ENCODE measurements around the gene PHF3. TPM values are rescaled to one million over a fixed set of nuclear protein-coding genes. Genes with fewer than 3 reads are reported as not detected.

The PHF3 gene
- polyA plus RNA-seq, 2 of the 4 experiments (the other 2 are of a cell fraction), result 13.9 to 28.4 TPM

- DNase-seq (ENCODE audit: low read depth in 1 of 2, low spot score in 1 of 2) (no peak), ATAC-seq (no peak), FAIRE-seq (no peak)
- ChIA-PET CTCF (interaction anchor here (0.7 to 2.5 kb wide), 4 partner anchors 10 to 130 kb away, joined by 3 to 14 read pairs (median 4); no protein-coding TSS in a partner anchor), POLR2A (no interaction called here)
- Histone ChIP-seq H3K4me2 (peak overlapping the region; percentile 89), H3K9me3 (no peaks in the 10 kb centered on the region), H3K4me3 (no peak overlapping the region), H3K4me1 (peaks cover 22% of the 10 kb centered on the region), H3K27ac (no peak overlapping the region; a peak in 1 of 6 replicates)
- TF ChIP-seq BCL3 (IDR thresholded peaks at IDR 0.05) (no peak), JUNB (IDR thresholded peaks at IDR 0.05) (no peak), ESRRA (IDR thresholded peaks at IDR 0.05; ENCODE audit: borderline replicate concordance, low read length) (no peak), EP300 (IDR thresholded peaks at IDR 0.05) (no peak), ELK1 (IDR thresholded peaks at IDR 0.05; ENCODE audit: low read depth, low read length) (no peak), FOSL2 (IDR thresholded peaks at IDR 0.05) (no peak), FOSL2 (CRISPR knock-in tag; IDR thresholded peaks at IDR 0.05) (no peak)
- 30% methylated on average over 2 of the region's 2 CpGs for WGBS (ENCODE audit: missing lambda C conversion rate)
Observed at GRCh38 chr6:63634630-63635029, 972 bp upstream of the PHF3 start.

GRCh38 chr6:63635215-63635587 lies 401 bp upstream of the PHF3 start:
- 6% methylated on average over 5 of the region's 5 CpGs for WGBS (ENCODE audit: missing lambda C conversion rate)
- ATAC-seq (peak; percentile 16 to 22; a peak in 5 of 6 replicates), FAIRE-seq (no peak), DNase-seq (ENCODE audit: low read depth in 1 of 2, low spot score in 1 of 2) (no peak)
- peaks cover 27% of the 10 kb centered on the region for H3K4me1 ChIP-seq
- no peaks in the 10 kb centered on the region for H3K9me3 ChIP-seq
- H3K27ac ChIP-seq, result peak overlapping the region; percentile 96 to 98
- no peak for TF ChIP-seq ESRRA (IDR thresholded peaks at IDR 0.05; ENCODE audit: borderline replicate concordance, low read length)
- TF ChIP-seq KDM1A (IDR thresholded peaks at IDR 0.05; ENCODE audit: low read depth), result no peak
- TF ChIP-seq ZFP36 (IDR thresholded peaks at IDR 0.05; ENCODE audit: borderline replicate concordance, partially characterized antibody), result no peak
- TF ChIP-seq ELK1 (IDR thresholded peaks at IDR 0.05; ENCODE audit: low read depth, low read length), result no peak
- TF ChIP-seq E2F6 (IDR thresholded peaks at IDR 0.05; ENCODE audit: borderline replicate concordance, low read depth), result no peak
- TF ChIP-seq POLR2AphosphoS2 (conservative IDR thresholded peaks at IDR 0.05; ENCODE audit: low read length), result no peak
- no peak for TF ChIP-seq EHMT2 (IDR thresholded peaks at IDR 0.05; ENCODE audit: low read depth)
- no peak for TF ChIP-seq TP53 (CRISPR knock-in tag; IDR thresholded peaks at IDR 0.05)
- TF ChIP-seq PBX3 (IDR thresholded peaks at IDR 0.05), result no peak
- TF ChIP-seq MYC (IDR thresholded peaks at IDR 0.05; ENCODE audit: borderline replicate concordance, low read length), result no peak
- no peak for TF ChIP-seq HEYL (CRISPR knock-in tag; IDR thresholded peaks at IDR 0.05)
- TF ChIP-seq CTCF (IDR thresholded peaks at IDR 0.05), result no peak
- no peak for TF ChIP-seq FOXS1 (CRISPR knock-in tag; IDR thresholded peaks at IDR 0.05)
- peak overlapping the region; percentile 89 for H3K4me2 ChIP-seq
- ChIA-PET POLR2A (interaction anchor here (1.2 to 2.1 kb wide), 2 partner anchors 28 to 37 kb away, joined by 5 to 8 read pairs; no protein-coding TSS in a partner anchor), CTCF (interaction anchor here (0.7 to 2.5 kb wide), 6 partner anchors 10 to 283 kb away, joined by 3 to 14 read pairs (median 4); no protein-coding TSS in a partner anchor)
- H3K4me3 ChIP-seq, result peak overlapping the region; percentile 95
